GM11168 (cell line): ENCODE data around the gene MYLK4.

Experiments used
- in situ Hi-C: fragments of 300-500 bp; cut with MboI; formaldehyde crosslinking; loops from one replicate; pipeline ENCODE4 v1.12.0; 2022; ENCODE audit warnings: low sequenced_read_pairs; ENCODE audit not compliant: unreplicated experiment

Gene MYLK4

GRCh38 chr6:2639896-2640295 lies 110.8 kb downstream of the MYLK4 start:
- in situ Hi-C loops, result loop anchor here (10.0 kb wide), 1 partner anchor 1045 kb away; no protein-coding TSS in a partner anchor

DNA sequence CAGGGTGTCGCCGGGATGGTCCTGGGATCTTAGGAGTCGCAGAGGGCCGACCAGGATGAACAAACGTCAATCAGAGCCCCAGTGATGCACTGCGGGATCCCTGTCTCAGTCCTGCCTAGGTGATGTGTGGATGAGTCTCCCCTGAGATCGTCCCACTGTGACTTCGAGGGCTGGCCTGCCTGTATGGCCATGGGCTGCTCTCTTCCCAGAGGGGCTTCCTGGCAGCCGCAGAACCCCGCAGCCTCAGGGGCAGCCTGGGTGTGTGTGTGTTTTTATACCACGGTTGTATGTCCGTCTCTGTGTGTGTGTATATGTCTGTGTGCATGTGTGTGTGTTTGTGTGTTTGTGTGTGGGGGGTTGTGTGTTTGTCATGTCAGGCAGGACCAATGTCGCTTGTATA lies 111.6 kb downstream of the MYLK4 start:
- in situ Hi-C loops, result loop anchor here (10.0 kb wide), 1 partner anchor 1044 kb away; no protein-coding TSS in a partner anchor

GRCh38 chr6:2636672-2637071 lies 114.0 kb downstream of the MYLK4 start:
- in situ Hi-C loops, result loop anchor here (10.0 kb wide), 1 partner anchor 1042 kb away; no protein-coding TSS in a partner anchor

- in situ Hi-C loops, result loop anchor here (10.0 kb wide), 1 partner anchor 1041 kb away; no protein-coding TSS in a partner anchor
These were observed 114.8 kb downstream of the MYLK4 start for GRCh38 chr6:2635911-2636310.

- in situ Hi-C loops, result loop anchor here (10.0 kb wide), 1 partner anchor 1040 kb away; no protein-coding TSS in a partner anchor
These were observed 116.4 kb downstream of the MYLK4 start for GRCh38 chr6:2634139-2634964.

- in situ Hi-C loops, result loop anchor here (10.0 kb wide), 1 partner anchor 1039 kb away; no protein-coding TSS in a partner anchor
These were observed 117.0 kb downstream of the MYLK4 start for GRCh38 chr6:2633736-2634135.

DNA sequence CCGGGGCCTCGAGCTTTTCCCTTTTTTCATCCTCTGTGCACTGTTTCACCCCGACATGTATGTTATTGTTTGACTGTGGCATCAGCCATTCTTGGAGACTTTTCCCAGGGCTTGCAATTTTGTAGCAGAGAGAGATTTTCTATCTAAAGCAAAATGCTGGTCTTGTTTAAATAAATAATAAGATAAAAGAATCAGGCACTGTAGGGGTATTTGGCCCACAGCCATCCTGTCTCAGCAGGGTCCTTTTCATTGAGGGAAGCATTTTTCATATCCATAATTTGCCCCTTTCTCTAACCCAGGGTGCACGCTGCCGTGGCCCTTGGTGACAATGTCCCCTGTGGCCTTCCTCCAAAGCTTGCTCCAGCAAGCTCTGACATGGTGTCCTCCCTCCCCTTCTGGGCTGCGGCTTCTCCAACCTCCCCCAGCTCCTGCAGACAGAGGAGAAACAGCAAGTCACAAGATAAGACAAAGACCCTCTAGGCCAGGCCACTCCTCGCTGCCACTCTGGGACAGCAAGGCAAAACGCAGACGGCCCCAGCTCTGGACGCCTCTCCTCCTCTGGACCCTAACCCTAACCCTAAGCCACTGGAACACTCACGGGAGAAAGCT lies 117.6 kb downstream of the MYLK4 start:
- in situ Hi-C loops, result loop anchor here (10.0 kb wide), 1 partner anchor 1038 kb away; no protein-coding TSS in a partner anchor

- in situ Hi-C loops, result loop anchor here (10.0 kb wide), 1 partner anchor 1038 kb away; no protein-coding TSS in a partner anchor
These were observed 118.4 kb downstream of the MYLK4 start for GRCh38 chr6:2632368-2632767.

DNA sequence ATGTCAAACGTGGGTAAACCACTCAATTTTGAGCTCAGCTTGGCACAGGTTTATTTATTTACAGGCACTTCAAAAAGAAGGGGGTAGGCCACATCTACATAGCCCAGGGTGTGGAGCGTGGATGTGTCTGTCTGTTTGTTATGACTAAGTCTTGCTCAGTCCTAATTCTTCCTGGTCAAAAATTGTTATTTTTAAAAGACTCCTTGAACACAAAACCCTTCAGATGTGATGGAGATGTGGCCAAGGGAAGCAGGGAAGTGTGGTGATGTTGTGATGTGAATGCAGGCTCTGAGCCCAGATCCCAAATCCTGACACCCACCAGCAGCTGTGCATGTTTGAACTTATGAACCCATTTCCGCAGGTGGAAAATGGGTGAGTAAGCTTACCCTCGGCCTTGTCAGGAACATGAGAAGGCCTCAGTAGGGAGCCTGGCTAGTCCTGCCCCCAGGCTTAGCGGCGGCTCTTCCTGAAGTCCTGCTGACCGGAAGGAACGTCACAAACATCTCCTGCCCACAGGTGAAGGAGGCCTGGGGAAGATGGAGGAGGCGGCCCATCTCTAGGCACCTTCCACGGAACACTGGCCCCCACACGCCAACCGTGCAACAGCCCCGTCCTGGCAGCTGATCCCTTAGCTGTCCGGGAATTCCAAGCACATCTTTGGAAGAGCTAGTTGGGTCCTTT lies 119.7 kb downstream of the MYLK4 start:
- in situ Hi-C loops, result loop anchor here (10.0 kb wide), 1 partner anchor 1036 kb away; no protein-coding TSS in a partner anchor

GRCh38 chr6:2630359-2630758 lies 120.4 kb downstream of the MYLK4 start:
- in situ Hi-C loops, result loop anchor here (10.0 kb wide), 1 partner anchor 1036 kb away; no protein-coding TSS in a partner anchor

GRCh38 chr6:2626401-2626800 lies 124.3 kb downstream of the MYLK4 start:
- in situ Hi-C loops, result no loop called here

DNA sequence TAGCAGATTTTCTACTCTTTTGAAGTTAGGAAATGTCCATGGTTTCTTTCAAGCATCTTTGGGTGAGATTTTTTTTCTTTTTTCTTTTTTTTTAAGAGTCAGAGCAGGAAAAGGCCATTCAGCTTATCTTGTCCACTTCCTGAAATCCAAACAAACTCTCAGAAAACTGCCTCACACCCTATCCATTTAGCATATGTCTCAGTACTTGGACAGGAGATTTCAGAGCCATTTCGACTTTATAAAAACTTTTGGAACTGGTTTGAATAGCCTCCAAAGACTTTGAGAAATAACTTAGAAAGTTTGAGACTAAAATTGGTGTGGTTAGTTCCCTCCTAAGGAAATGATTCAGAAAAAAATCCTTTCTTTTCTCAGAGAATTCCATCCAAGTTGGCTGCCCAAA lies 125.1 kb downstream of the MYLK4 start:
- in situ Hi-C loops, result no loop called here

DNA sequence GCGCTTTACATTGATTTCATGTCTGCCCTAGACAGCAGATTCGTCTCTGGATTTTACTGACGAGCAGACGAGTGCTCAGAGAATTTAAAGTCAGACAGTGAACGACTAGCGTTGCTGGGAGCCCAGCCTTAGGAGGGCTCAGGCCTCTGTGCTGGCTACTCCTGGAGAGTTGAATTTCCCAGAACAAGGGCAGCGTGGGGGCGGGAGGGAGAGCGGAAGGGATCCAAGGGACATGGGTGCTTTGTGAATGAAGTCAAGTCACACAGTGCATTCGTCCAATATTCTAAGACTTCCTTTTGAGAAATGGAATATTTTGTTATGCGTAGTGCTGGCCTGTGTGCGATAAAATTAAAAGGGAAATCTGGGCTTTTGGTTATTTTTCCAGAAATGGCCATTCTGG lies 126.5 kb downstream of the MYLK4 start:
- in situ Hi-C loops, result no loop called here

DNA sequence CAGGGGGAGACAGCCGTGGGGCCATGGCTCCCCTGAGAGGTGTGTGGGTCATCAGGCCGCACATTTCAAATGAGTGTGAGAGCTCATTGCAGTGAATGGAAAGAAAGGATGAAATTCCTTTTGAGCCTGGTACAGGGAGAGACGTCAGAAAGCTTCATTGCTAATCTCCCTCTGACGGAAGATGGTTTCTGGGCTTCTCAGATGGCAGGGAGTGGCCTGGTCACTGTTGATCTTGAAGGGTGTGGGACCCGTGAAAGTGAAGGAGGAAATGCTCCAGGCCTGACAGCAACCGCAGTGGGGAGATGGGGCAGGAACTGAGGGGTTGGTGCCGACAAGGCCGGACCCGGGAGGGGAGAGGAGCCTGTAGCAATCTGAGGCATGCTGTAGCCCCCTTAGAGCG lies 127.4 kb downstream of the MYLK4 start:
- in situ Hi-C loops, result no loop called here

- in situ Hi-C loops, result no loop called here
These were observed 128.1 kb downstream of the MYLK4 start for GRCh38 chr6:2622671-2623070.

- in situ Hi-C loops, result no loop called here
These were observed 131.1 kb downstream of the MYLK4 start for GRCh38 chr6:2619651-2620050.

DNA sequence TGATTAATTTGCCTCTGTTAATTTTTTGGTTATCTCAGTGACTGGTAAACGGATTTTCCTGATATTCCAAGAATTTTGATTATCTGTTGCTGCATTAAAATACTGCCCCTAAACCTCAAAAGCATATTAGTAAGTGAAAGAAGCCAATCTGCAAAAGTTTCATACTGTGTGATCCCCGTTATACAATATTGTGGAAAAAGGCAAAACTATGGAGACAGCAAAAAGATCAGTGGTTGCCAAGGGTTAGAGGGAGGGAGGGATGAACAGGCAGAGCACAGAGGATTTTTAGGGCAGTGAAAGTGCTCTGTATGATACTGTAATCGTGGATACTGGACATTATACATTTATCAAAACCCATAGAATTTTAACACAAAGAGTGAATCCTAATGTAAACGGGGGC lies 133.0 kb downstream of the MYLK4 start:
- in situ Hi-C loops, result no loop called here

DNA sequence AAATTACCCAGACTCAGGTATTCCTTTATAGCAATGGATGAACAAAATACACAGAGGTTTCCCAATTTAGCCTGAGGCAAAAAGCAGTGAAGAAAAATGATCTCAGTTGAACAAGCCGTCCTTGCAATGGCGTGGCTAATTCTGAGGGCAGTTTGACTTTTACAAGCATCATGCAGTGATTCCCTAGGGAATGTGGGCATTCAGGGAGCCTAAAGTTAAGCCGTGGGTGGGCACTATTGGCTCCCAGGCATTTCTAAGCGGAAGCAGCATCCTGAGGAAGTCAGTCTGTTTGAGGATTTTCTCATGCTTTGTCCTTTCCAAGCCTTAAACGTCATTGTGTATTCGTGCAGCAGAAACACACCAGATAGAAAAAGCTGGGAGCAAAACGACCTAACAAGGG lies 133.9 kb downstream of the MYLK4 start:
- in situ Hi-C loops, result no loop called here

GRCh38 chr6:2615251-2615650 lies 135.5 kb downstream of the MYLK4 start:
- in situ Hi-C loops, result no loop called here

DNA sequence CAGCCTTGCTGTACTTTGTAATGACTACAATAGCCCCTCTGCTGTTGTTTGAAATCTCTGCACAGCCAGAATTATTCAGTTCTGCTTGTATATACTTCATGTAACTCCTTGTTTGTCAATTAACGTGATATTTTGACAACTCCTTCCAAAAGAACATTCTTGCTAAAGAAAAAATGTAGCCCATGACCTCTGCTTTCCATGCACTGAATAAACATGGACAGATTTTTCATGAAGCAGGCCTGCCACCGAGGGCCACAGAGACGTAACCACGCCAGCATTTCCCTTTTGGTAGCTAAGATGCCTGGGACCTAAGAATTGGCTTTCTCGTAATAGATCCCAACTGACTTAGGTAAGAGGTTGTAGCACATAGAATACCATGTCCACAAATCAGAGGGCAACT lies 135.9 kb downstream of the MYLK4 start:
- in situ Hi-C loops, result no loop called here

GRCh38 chr6:2614155-2614554 lies 136.6 kb downstream of the MYLK4 start:
- in situ Hi-C loops, result no loop called here
